Upper lobe of left lung (tissue), 4 donors: Measurements from ENCODE around the gene SIRT4.

ENCODE experiments used
- CTCF ChIP-seq, 6 experiments: fragments of 450-650 bp in 4 of 6; fragments of 200-600 bp in 2 of 6; sonication (generic) in 2 of 6; IDR thresholded peaks; one replicate each; pipeline ENCODE4 v1.5.1; 2016 to 2019; ENCODE audit warnings: antibody characterized with exemption in 6 of 6
- EP300 ChIP-seq, 4 donors: sonication (generic); formaldehyde crosslinking; IDR thresholded peaks; one replicate each; pipeline ENCODE4 v1.5.1; 2017; ENCODE audit warnings: antibody characterized with exemption in 4 of 4, control low read depth in 2 of 4
- POLR2A ChIP-seq, 4 donors: fragments of 450-650 bp; IDR thresholded peaks; one replicate each; pipeline ENCODE4 v1.5.1; 2016 to 2017; ENCODE audit warnings: antibody characterized with exemption in 4 of 4, mild to moderate bottlenecking in 2 of 4
- POLR2AphosphoS5 ChIP-seq, 2 donors: sonication (generic); formaldehyde crosslinking; IDR thresholded peaks; one replicate each; pipeline ENCODE4 v1.5.1; 2017; ENCODE audit warnings: antibody characterized with exemption in 2 of 2

- no peak for TF ChIP-seq CTCF (IDR thresholded peaks at IDR 0.05)
- TF ChIP-seq EP300 (IDR thresholded peaks at IDR 0.05), result no peak
- no peak for TF ChIP-seq POLR2A (IDR thresholded peaks at IDR 0.05)
- TF ChIP-seq POLR2AphosphoS5 (IDR thresholded peaks at IDR 0.05), result no peak
Measured at GRCh38 chr12:120361506-120362208, 59.5 kb downstream of the SIRT4 start.
